Stimulated activated CD8-positive, alpha-beta memory T cell treated with anti-CD3 and anti-CD28 coated beads, Interleukin-4, amount 100 ng/mL, for 1 hour (primary cell): ENCODE results near the gene PGLYRP2.

Source experiments
- DNase-seq, 2 donors: peaks; one replicate each; pipeline ENCODE4 v3.0.0-alpha.2; 2020; ENCODE audit warnings: low read depth in 2 of 2, low spot score in 1 of 2

PGLYRP2 gene

DNA sequence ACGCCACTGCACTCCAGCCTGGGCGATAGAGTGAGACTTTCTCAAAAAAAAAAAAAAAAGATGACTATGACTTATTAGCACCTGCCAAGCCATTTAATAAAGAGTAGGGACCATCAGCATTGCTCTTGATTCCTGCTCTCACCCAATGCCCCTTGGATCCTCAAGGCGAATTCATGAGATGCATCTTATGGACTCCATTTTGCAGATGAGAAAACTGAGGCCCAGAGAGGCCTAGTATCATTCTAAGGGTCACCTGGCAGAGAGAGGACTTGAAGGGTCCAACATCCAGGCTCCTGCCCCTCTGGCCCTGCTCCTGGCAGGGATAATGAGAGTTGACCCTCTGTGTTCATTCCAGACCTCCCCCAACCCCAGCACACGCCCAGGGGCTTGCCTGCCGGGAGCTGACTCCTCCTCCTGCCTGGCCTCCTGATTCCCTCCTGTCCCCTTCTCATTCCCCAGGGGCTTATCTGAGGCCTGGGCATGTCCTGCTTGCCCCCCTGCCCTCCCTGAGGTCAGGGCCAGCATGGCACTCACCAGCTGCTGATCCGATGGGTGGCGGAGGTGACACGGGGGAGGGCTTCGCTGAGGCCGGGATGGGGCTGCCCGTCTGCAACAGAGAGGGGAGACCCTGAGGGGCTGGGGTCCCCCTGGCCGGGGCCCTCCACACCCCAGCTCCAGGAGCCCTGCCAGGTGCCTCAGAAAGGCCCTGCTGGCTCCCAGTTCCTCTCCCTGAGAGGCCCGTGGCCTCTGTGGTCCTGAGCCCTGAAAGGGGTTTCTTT, 37.0 kb downstream of the PGLYRP2 start:
- no peak for DNase-seq

DNA sequence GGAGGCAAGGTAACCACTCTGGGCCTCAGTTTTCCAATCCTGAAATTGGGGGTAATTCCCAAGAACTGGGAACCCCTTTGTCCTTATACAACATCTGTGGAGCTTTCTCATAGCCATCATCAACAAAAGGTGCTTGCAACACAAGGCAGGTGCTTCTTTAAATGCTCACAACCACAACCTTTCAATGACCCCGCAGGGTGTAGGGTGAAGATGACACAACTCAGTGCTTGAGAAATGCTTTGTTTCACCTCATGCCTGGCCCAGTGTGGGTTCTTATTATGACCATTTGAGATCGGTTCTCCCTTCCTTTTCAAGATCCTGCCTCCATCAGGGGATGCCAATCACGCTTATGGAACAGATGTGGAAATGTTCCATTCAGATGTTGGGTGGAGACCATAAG, 38.0 kb downstream of the PGLYRP2 start:
- no peak for DNase-seq

DNA sequence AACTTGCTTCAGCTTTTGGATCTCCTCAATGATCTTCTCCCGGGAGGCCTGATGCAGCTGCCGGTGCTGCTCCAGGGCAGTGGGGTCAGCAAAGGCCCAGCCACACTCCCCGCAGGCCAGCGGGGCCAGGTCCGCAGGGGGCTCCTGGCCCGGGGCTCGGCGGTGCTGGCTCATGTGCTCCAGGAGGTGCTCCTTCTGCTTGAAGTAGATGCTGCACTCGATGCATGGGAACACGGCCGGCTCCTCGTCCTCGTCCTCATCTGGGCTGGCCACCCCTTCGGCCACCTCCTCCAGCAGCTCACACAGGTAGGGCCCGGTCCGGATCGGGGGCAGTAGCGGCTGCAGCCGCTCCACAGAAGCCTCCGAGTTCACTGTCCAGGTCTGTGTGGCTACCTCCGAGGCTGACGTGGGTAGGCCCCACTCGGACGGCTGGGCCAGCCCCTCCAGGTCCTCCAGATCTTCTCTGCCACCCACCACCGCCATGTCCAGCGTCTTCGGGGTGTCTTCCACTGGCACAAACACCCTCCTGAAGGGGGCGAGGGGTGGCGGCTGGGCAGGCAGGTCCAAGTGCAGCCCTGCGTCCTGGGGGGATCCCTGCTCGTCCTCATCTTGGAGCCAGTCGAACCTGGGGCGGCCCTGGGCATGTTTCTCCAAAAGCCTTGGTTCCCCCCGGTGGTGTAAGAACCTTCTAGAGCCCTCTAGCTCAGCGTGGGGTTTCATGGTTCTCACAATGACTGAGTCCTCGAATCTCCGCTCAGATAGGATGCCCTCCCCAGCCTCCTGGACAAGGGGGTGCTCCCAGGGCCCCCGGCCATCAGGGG, 39.3 kb downstream of the PGLYRP2 start:
- no peak for DNase-seq

DNA sequence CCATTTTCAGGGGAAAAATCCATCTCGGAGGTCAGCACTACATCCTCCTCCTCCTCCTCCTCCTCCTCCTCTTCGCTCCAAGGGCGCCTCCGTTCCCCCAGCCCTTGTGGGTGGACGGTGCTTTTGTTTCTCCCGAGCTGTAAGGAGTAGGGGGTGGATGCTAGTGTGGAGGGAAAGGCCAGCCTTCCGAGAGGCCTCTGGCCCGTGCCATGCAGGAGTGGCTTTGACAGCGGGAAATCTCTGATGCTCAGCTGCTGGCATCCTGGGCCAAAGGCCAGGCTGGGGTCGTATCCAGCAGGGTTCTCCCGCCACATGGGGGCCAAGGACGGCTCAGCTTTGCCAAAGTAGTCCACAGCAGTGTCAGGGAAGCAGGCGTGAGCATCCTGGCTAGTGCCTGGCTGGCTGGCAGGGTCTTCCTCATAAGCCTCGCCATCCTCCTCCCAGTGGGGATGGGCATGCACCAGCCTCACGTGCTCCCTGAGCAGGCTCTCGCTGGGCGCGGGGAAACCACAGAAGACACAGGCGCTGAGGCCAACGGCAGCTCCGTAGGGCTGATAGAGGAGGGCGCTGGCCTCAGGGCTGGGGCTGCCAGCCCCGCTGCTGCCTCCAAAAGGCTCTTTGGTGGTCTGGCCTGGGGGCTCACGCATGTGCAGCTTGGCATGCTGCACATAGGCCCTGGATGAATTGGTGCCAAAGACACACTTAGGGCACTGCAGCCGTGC, 40.1 kb downstream of the PGLYRP2 start:
- DNase-seq = no peak

DNA sequence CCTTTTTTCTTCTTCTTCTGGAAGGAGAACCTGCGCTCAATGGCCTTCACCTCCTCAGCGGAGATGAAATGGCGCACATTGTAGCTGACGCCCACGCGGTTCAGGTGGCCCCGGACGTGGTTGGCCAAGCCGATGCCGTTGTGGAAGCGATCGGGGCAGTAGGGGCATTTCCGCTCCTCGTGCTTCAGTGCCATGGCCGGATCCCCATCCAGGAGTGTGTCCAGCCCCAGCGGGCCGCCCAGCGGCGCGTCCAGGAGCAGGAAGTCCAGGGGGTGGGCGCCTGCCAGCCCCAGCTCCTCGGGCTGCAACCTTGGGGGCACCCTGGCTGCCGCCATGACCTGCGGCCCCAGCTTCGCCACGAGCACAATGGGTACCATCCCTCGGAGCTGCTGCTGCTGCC, 40.7 kb downstream of the PGLYRP2 start:
- DNase-seq = no peak

DNA sequence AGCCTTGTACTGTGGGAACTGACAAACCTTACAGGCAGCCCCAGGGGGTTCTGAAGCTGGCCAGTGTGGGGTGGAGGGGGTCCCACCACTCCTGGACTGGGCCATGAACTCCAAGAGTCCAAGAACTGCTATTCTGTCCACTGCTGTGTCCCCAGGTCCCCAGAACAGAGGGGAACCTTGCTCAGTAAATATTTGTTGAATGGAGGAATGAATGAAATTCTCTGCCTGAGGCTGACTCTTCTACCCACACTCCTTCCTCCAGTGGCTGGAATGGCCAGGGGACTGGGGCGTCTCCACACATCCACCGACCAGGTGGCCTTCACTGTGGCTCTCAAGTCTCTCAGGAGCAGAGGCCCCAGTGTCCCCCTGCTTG, 41.2 kb downstream of the PGLYRP2 start:
- DNase-seq = no peak

DNA sequence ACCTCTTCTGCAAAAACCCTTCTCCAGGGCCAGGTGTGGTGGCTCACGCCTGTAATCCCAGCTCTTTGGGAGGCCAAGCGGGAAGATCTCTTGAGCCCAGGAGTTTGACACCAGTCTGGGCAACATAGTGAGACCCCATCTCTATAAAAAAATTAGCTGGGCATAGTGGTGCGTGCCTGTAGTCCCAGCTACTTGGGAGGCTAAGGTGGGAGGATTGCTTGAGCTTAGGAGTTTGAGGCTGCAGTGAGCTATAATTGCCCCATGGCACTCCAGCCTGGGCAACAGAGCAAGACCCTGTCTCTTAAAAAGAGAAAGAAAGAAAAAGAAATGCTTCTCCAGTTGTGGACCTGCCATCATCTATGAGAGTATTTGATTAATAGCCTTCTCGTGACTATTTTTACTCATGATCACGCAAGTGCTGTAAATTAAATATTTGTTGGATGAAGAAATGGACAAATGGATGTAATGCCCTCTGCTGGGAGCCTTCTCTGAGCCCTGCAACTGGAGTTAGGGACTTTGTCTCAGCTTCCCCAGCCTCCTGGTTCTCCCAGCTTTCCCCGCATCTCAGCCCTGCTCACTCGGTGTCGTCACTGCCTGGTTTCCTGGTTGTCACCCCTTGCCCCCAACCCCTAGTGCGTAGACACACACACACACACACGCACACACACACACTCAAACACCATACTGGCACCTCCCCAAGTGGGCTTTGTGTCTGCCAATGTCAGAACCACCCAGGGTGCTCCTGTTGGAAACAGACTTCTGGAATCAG, 41.8 kb downstream of the PGLYRP2 start:
- DNase-seq = no peak

DNA sequence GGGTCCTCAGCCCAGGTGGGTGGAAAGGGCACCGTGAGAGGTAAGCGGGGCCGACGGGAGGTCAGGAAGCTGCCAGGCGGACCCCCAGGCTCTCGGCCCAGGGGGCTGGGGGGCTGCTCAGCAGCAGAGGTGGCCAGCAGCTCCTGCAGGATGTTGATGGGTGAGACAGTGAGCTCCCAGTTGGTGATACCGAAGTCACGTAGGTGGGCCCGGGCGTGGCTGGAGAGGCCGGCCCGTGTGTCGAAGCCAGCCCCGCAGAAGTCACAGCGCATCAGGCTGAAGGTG, 42.5 kb downstream of the PGLYRP2 start:
- DNase-seq = no peak

DNA sequence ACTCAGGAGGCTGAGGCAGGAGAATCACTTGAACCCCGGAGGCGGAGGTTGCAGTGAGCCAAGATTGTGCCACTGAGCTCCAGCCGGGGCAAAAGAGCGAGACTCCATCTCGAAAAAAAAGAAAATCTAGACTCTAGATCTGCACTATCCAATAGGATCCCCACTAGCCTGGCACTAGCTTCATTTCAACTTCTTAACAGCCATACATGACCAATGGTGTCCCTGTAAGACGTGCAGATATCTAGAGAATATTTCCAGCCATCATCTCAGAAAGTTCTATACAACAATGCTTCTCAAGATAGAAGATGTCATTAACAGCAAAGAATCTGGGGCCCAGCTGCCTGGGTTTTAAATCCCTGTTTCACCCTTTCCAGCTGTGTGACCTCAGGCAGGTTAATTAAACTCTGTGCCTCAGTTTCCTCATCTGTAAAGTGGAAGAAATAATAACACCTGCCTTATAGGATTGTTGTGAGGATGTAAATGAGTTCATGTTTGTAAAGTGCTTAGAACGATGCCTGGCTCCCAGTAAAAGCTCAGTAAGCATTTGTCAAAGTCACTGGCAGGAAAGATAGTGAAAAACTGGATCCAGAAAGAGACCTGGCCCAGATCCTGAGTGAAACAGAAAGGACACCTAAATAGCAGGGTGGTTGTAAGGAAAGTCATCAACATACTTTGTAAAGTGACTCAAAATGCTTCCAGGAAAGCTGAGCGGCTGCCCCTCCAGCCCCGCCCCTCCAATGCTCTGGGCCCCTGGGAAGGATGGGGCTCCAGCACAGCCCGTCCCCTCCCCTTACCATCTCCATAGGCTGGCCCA, 43.1 kb downstream of the PGLYRP2 start:
- DNase-seq = no peak

DNA sequence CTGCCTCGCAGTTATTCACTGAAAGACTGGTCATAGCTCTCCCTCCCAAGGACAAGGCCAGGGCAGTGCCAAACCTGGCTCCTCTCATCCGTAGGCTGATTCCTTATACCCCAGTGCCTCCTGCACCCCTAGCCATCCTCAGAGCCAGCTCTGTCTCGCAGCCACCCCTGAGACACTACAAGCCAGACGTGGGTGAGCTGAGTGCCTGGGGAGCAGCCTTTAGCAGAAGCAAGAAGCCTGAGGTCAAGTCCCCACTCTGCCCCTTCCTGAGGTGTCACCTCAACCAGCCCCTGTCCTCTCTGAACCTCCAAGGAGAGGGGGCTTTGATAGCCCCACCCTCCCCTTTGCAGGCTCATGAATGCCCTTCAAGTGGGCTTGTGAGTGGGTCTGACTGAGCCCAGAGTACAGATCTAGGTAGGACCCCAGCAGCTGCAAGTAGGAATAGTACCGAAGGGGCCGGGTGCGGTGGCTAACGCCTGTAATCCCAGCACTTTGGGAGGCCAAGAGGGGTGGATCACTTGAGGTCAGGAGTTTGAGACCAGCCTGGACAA, 45.7 kb downstream of the PGLYRP2 start:
- no peak for DNase-seq

DNA sequence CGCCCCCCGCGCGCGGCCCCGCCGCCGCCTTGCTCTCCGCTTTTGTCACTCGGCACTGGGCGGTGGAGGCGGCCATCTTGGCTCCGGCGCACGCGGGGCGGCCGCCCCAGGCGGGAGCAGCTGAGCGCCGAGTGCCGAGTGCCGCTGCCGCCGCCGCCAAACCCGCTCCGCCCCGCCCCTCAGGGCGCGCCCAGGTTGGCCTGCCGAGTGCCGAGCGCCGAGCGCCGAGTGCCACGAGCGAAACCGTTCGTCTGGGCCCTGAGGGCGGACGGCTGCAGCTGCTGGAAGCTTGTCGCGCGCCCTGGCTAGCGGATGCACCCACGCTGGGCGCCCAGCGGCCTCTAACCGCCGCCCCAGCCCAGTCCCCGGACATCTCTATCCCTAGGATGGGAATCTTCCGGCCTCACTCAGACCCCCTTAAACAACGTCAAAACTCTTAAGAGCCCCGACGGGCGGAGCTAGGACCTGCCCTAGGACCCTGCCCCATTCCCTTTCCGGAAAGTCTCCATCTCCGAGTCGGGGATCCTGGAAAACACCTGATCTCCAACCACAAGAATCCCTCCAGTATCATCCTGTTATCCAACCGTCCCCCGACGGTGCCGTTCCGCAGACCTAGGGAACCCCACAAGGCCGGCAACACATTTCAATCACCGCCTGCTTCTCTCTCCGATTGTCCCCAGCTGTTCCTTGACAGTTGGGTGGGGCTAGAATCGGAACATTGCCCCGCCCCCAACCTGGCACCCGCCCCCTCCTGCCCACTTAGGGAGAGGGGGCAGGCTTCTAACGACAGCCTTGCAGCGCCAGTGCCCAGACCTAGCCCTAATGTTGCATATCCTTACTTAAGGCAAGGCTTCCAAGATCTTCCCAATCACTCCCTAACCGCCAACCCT, 46.4 kb downstream of the PGLYRP2 start:
- DNase-seq = peak; percentile 67 to 81

DNA sequence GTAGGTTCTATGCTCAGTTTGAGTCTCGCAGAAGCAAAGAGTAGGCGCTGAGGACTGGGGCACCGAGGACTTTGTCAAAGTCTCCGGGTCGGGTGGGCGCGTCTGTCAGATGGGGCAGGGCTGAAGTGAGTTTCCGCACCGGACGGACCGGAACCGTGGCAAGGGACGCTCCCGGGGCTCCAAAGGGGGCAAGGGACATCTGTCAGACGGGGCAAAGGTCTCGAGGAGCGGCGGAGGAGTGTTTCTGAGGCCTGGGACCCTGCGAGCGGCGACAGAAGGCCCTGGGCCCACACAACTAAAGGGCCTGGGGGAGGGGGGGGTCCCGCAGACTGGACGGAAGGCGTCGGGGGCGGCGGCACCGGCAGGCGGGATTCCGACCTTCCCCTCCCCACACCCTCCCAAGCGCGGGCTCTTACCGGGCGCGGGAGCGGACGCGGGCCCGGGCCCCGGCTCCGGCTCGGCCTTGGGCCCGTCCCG, 47.2 kb downstream of the PGLYRP2 start:
- DNase-seq = no peak

DNA sequence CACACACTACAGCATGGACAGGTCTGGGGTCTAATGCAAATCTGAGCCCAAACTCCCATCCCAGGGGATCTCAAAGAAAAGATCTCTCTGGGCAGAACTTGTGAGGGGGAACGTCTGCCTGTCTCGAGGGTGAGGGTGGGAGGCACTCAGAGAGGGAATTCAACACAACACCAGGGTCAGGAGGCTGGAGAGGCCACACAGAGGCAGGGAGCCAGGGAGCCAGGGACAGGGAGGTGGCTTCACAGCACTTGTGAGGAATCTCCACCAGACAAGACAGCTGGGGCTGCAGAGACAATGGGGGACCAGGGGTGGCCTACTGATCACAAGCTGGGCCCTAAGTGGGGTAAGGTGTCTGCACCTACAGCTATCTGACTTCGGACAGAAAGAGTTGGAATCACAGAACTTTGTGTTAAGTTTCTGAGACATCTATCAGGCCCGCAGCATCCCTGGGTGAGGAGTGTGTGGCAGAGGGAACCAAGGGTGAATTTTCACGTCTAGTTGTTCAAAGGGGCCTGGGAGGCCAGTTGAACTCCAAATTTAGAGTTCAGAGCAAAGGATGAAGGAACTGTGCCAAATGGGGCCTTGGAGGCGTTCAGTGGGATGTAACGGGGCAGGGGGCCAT, 47.8 kb downstream of the PGLYRP2 start:
- DNase-seq = no peak

DNA sequence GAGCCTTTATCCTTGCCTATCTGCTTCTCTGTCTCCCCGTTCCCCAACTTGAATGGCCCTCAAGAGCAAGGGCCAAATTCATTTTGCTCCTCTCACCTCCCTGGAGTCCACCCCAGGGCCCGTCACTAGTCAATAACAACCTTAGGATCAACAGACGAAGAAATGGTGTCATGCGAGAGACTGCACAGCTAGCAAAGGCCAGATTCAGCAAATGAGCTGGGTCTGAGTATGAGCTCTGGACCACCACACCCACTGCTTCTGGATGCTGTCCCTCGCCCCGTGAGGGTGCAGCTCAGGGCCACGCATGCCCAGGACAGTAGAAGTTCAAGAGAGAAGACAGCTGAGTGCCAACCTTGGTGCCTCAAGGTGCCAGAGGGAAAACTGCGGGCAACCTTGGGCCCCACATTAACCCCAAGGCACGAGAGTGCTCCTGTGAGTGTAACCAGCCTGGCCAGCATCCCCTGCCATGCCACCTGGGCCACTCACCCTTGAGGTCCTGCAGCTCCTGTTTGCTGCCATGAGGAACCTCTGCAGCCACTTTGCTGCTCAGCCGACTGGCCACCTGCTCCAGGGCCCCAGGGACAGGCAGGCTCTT, 48.7 kb downstream of the PGLYRP2 start:
- no peak for DNase-seq

DNA sequence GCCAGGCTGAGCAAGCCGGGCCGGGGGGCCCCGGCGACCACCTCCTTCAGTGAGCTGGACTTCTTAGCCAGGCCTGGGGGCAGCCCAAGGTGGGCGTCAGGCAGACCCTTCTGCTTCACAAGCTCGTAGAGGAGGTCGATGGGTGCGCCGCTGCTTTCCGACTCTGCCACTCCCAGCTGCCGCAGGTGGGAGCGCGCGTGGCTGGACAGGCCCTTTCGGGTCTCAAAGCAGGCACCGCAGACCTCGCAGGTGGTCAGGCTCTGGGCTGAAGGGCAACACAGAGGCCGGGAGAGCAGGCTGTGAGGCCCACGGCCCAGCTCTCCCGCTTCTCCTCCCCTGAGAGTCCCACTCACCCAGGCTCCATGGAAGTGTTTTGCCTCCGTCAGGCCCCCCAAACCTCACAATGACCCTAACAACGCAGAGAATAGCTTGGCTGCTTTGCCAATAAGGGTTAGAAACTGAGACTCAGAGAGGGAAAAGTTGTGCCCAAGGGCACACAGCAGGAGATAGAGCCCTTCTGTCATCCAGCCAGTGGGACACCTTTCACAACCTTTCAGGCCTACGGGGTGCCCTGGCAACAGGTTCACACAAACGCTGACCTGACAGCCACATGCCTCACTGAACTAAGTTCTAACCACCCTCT, 49.4 kb downstream of the PGLYRP2 start:
- DNase-seq = no peak

DNA sequence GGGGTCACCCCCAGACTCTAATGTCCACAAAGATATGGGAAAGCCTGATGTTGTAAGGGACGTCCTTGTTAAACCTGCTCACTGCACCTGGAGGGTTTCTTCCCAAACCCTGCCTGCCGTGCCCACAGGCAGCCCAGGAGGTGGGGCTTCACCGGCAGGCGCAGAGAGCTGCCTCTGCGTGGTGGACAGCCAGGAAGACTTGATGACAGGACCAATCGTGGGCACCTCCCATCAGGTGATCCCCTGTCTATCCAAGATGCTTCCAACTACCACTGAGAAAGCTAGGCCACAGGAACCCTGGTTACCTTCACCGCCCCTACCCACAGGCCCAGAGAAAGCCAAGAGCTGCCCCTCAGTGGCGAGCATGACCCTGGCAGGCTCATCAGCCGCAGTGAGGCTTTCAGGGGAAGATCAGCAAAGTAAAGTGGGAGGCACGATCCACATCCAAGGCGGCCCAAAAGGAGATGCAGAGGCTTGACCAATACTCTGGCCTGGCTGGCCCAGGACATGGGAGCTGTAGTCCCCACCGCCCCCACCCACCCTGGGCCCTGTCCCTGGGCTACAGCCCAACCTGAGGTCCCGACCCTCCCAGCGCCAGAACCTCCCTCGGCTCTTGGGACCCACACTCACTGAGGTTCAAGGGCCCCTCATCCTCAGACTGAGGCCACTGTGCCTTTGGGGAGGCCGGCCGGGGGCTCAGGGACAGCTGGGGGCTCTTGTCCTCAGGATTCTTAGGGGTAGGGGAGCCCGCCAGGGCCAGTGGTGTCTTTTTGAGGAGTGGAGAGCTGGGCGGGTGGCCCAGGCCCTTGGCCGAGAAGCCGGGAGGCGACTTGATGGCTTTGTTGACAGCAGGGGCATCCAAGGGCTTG, 50.1 kb downstream of the PGLYRP2 start:
- DNase-seq = no peak

DNA sequence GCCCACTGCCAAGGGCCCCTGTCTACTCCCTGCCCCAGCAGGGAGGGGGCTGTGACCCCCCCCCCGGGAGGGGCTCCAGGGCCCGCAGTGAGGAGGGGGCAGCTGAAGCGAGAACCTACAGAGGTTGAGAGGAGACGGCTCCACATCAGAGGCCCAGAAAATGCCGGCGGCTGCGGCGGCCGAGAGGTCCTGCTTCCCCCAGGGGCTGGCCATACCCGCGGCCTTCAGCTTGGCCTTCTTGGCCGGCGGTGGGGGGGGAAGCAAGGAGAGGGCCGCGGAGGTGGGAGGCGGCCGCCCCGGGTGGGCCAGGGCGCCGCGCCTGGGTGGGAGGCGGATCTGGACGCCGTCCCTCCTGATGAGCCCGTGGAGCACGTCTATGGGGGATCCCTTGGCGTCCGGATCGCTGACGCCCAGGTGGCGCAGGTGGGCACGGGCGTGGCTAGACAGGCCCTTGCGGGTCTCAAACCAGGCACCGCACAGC, 51.3 kb downstream of the PGLYRP2 start:
- DNase-seq = no peak
